HepG2 (cell line): ENCODE data around the gene NUBP1. TPM values are rescaled to one million over a fixed set of nuclear protein-coding genes. Genes with fewer than 3 reads are reported as not detected.

Experiments used
- ATRX ChIP-seq: sonication (generic); formaldehyde crosslinking; IDR thresholded peaks from 2 replicates; pipeline ENCODE4 v1.4.0; 2020; ENCODE audit warnings: missing genetic modification reagents, borderline replicate concordance
- KDM4B ChIP-seq: sonication (generic); formaldehyde crosslinking; IDR thresholded peaks from 2 replicates; pipeline ENCODE4 v1.4.0; 2020; ENCODE audit warnings: missing genetic modification reagents
- ZFP36L2 ChIP-seq: sonication (generic); formaldehyde crosslinking; IDR thresholded peaks from 2 replicates; pipeline ENCODE4 v1.4.0; 2020; ENCODE audit warnings: missing genetic modification reagents
- ZNF3 ChIP-seq: IDR thresholded peaks from 2 replicates; pipeline ENCODE4 v1.7.0; 2017; ENCODE audit warnings: inconsistent platforms
- ZNF850 ChIP-seq: sonication (generic); formaldehyde crosslinking; conservative IDR thresholded peaks from 2 replicates; pipeline ENCODE4 v1.9.0; 2021; ENCODE audit warnings: mild to moderate bottlenecking, missing genetic modification reagents
- polyA plus RNA-seq, 8 experiments: library from polyadenylated mRNA; depleted of rRNA in 3 of 8; stranded (reverse) in 7 of 8; unstranded in 1 of 8; fragments of >200 nt; fragmentation: Illumina TruSeq in 4 of 8; extraction: Trizol in 4 of 8; gene quantifications; 2 replicates each; pipeline versions ENCODE4 v1.2.1 to v1.2.3, GENCODE V29; 2011 to 2016; ENCODE audit warnings: low read depth in 4 of 8, missing spikeins in 1 of 8, mixed read lengths in 1 of 8; ENCODE audit not compliant: insufficient read depth in 1 of 8
- total RNA-seq, 5 experiments: library from RNA; depleted of rRNA; stranded (reverse); fragments of >200 nt; fragmentation: Illumina TruSeq; extraction: Trizol; gene quantifications; 2 replicates each; pipeline ENCODE4 v1.2.3, GENCODE V29; 2016; ENCODE audit warnings: low read depth in 1 of 5
- TF ChIP-seq, protein P1 (sequence below), 2 experiments: sonication (generic) in 1 of 2; formaldehyde crosslinking in 1 of 2; IDR thresholded peaks; 2 replicates each; pipeline versions ENCODE4 v1.6.1 to v1.9.0; 2014 to 2022; ENCODE audit warnings: antibody characterized with exemption in 1 of 2, borderline replicate concordance in 1 of 2, inconsistent platforms in 1 of 2, low read depth in 1 of 2, missing genetic modification reagents in 1 of 2
- TF ChIP-seq, protein P2 (sequence below): sonication (generic); formaldehyde crosslinking; IDR thresholded peaks from one replicate; pipeline ENCODE4 v1.5.1; 2020; ENCODE audit warnings: mild to moderate bottlenecking, missing genetic modification reagents; ENCODE audit errors: not compliant biosample characterization
- TF ChIP-seq, protein P3 (sequence below): sonication (generic); formaldehyde crosslinking; IDR thresholded peaks from 2 replicates; pipeline ENCODE4 v1.5.0; 2020; ENCODE audit warnings: missing genetic modification reagents, mild to moderate bottlenecking, borderline replicate concordance
- TF ChIP-seq, protein P4 (sequence below): sonication (generic); formaldehyde crosslinking; IDR thresholded peaks from 2 replicates; pipeline ENCODE4 v1.4.0; 2020; ENCODE audit warnings: missing genetic modification reagents, borderline replicate concordance

NUBP1 gene
- total and polyA plus RNA-seq, 2 of the 13 experiments (the other 11 are each of a cell fraction or from before 2014, with no cell fraction given): 53.5 to 70.4 TPM

DNA sequence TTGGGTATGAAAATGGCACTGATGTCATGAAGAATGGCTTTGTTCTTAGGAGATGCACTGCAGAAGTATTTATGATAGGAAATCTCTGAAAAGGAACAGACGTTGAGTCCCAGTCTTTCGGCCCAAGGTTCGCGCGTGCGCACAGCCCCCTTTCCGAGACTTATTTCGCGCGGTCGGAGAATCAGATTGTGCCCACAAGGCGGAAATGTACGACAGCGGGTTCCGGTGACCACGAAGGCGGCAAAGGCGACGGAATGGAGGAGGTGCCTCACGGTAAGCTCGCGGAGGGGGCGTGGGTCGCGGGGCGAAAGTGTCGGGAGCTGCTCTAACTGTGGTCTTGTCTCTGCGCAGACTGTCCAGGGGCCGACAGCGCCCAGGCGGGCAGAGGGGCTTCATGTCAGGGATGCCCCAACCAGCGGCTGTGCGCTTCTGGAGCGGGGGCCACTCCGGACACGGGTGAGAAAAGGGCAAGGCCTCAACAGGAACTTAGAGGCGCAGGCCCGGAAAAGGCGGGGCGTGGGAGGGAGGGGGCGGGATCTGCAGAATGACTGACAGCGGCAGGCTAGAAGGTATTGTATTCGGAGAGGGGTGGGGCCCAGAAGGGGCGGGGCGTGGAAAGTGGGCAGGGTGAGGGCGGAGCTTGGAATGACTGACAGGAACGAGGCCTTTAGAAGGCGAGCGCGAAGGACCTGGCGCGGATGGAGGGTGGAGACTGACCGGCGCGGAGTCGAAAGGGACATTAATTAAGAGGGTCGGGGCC lies at the start of gene NUBP1 (continued):
- TF ChIP-seq, protein P1, sequence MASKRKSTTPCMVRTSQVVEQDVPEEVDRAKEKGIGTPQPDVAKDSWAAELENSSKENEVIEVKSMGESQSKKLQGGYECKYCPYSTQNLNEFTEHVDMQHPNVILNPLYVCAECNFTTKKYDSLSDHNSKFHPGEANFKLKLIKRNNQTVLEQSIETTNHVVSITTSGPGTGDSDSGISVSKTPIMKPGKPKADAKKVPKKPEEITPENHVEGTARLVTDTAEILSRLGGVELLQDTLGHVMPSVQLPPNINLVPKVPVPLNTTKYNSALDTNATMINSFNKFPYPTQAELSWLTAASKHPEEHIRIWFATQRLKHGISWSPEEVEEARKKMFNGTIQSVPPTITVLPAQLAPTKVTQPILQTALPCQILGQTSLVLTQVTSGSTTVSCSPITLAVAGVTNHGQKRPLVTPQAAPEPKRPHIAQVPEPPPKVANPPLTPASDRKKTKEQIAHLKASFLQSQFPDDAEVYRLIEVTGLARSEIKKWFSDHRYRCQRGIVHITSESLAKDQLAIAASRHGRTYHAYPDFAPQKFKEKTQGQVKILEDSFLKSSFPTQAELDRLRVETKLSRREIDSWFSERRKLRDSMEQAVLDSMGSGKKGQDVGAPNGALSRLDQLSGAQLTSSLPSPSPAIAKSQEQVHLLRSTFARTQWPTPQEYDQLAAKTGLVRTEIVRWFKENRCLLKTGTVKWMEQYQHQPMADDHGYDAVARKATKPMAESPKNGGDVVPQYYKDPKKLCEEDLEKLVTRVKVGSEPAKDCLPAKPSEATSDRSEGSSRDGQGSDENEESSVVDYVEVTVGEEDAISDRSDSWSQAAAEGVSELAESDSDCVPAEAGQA (IDR thresholded peaks at IDR 0.05; ENCODE audit: low read depth): peak; percentile 76
- TF ChIP-seq, protein P1 (CRISPR knock-in tag; IDR thresholded peaks at IDR 0.05; ENCODE audit: borderline replicate concordance): peak; percentile 90
- TF ChIP-seq ATRX (CRISPR knock-in tag): no peak
- TF ChIP-seq ZFP36L2: peak; percentile 88; the same call in 1 of the 2 replicates
- TF ChIP-seq ZNF3: peak; percentile 34; the same call in 1 of the 2 replicates
- TF ChIP-seq KDM4B (CRISPR knock-in tag): peak; percentile 94
- TF ChIP-seq, protein P2, sequence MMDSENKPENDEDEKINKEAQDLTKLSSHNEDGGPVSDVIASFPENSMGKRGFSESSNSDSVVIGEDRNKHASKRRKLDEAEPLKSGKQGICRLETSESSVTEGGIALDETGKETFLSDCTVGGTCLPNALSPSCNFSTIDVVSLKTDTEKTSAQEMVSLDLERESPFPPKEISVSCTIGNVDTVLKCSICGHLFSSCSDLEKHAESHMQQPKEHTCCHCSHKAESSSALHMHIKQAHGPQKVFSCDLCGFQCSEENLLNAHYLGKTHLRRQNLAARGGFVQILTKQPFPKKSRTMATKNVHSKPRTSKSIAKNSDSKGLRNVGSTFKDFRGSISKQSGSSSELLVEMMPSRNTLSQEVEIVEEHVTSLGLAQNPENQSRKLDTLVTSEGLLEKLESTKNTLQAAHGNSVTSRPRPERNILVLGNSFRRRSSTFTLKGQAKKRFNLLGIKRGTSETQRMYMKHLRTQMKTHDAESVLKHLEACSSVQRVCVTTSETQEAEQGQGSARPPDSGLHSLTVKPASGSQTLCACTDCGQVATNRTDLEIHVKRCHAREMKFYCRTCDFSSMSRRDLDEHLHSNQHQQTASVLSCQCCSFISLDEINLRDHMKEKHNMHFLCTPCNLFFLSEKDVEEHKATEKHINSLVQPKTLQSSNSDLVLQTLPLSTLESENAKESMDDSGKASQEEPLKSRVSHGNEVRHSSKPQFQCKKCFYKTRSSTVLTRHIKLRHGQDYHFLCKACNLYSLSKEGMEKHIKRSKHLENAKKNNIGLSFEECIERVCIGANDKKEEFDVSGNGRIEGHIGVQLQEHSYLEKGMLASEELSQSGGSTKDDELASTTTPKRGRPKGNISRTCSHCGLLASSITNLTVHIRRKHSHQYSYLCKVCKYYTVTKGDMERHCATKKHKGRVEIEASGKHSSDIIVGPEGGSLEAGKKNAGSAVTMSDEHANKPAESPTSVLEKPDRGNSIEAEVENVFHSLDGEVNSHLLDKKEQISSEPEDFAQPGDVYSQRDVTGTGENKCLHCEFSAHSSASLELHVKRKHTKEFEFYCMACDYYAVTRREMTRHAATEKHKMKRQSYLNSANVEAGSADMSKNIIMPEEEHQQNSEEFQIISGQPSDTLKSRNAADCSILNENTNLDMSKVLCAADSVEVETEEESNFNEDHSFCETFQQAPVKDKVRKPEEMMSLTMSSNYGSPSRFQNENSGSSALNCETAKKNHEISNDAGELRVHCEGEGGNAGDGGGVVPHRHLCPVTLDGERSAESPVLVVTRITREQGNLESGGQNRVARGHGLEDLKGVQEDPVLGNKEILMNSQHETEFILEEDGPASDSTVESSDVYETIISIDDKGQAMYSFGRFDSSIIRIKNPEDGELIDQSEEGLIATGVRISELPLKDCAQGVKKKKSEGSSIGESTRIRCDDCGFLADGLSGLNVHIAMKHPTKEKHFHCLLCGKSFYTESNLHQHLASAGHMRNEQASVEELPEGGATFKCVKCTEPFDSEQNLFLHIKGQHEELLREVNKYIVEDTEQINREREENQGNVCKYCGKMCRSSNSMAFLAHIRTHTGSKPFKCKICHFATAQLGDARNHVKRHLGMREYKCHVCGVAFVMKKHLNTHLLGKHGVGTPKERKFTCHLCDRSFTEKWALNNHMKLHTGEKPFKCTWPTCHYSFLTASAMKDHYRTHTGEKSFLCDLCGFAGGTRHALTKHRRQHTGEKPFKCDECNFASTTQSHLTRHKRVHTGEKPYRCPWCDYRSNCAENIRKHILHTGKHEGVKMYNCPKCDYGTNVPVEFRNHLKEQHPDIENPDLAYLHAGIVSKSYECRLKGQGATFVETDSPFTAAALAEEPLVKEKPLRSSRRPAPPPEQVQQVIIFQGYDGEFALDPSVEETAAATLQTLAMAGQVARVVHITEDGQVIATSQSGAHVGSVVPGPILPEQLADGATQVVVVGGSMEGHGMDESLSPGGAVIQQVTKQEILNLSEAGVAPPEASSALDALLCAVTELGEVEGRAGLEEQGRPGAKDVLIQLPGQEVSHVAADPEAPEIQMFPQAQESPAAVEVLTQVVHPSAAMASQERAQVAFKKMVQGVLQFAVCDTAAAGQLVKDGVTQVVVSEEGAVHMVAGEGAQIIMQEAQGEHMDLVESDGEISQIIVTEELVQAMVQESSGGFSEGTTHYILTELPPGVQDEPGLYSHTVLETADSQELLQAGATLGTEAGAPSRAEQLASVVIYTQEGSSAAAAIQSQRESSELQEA (CRISPR knock-in tag): peak; percentile 97
- TF ChIP-seq ZNF850 (CRISPR knock-in tag): no peak
- TF ChIP-seq, protein P3, sequence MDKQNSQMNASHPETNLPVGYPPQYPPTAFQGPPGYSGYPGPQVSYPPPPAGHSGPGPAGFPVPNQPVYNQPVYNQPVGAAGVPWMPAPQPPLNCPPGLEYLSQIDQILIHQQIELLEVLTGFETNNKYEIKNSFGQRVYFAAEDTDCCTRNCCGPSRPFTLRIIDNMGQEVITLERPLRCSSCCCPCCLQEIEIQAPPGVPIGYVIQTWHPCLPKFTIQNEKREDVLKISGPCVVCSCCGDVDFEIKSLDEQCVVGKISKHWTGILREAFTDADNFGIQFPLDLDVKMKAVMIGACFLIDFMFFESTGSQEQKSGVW (CRISPR knock-in tag): no peak
- TF ChIP-seq, protein P4, sequence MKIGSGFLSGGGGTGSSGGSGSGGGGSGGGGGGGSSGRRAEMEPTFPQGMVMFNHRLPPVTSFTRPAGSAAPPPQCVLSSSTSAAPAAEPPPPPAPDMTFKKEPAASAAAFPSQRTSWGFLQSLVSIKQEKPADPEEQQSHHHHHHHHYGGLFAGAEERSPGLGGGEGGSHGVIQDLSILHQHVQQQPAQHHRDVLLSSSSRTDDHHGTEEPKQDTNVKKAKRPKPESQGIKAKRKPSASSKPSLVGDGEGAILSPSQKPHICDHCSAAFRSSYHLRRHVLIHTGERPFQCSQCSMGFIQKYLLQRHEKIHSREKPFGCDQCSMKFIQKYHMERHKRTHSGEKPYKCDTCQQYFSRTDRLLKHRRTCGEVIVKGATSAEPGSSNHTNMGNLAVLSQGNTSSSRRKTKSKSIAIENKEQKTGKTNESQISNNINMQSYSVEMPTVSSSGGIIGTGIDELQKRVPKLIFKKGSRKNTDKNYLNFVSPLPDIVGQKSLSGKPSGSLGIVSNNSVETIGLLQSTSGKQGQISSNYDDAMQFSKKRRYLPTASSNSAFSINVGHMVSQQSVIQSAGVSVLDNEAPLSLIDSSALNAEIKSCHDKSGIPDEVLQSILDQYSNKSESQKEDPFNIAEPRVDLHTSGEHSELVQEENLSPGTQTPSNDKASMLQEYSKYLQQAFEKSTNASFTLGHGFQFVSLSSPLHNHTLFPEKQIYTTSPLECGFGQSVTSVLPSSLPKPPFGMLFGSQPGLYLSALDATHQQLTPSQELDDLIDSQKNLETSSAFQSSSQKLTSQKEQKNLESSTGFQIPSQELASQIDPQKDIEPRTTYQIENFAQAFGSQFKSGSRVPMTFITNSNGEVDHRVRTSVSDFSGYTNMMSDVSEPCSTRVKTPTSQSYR (CRISPR knock-in tag): peak; percentile 77
